SK-N-SH (cell line): ENCODE measurements around the gene VCAN. TPM values are rescaled to one million over a fixed set of nuclear protein-coding genes. Genes with fewer than 3 reads are reported as not detected.

Experiments
- CTCF ChIA-PET: fragments of 300-600, 350-600 bp; formaldehyde crosslinking; extraction: SDS; loops from one replicate; lab custom pipeline; 2021; lab: Yijun Ruan, JAX
- POLR2A ChIA-PET: fragments of 350-600 bp; sonication (Branson Sonifier 250); formaldehyde crosslinking; extraction: SDS; loops from one replicate; lab custom pipeline; 2020; ENCODE audit warnings: antibody characterized with exemption, inconsistent platforms; lab: Yijun Ruan, JAX
- DNase-seq: peaks from one replicate; pipeline ENCODE4 v3.0.0; 2012
- H2AFZ ChIP-seq: fragments of 200-600 bp; sonication (generic); 2 replicates; pipeline ENCODE4 v1.8.1; 2016; ENCODE audit warnings: antibody characterized with exemption, mild to moderate bottlenecking, low read depth
- H3F3A ChIP-seq: fragments of 200-600 bp; sonication (generic); replicated peaks from 2 replicates; pipeline ENCODE3; 2016; ENCODE audit warnings: antibody characterized with exemption, mild to moderate bottlenecking; ENCODE audit not compliant: insufficient read depth
- H3K27ac ChIP-seq, 2 experiments: fragments of 200-500 bp in 1 of 2; fragments of 200-600 bp in 1 of 2; sonication (Bioruptor generic) in 1 of 2; sonication (generic), shearing (Covaris generic) in 1 of 2; 2 replicates each; pipeline versions ENCODE4 v1.5.1 to v1.6.1; 2014 to 2016; ENCODE audit warnings: low read depth in 2 of 2, inconsistent platforms in 1 of 2, low read length in 1 of 2, mild to moderate bottlenecking in 1 of 2, mixed read lengths in 1 of 2
- H3K27me3 ChIP-seq: fragments of 200-600 bp; sonication (generic), shearing (Covaris generic); 2 replicates; pipeline ENCODE4 v1.6.1; 2016; ENCODE audit warnings: mixed run types; ENCODE audit not compliant: insufficient read depth
- H3K36me3 ChIP-seq, 2 experiments: fragments of 200-500 bp in 1 of 2; fragments of 200-600 bp in 1 of 2; sonication (Bioruptor generic) in 1 of 2; sonication (generic) in 1 of 2; replicated peaks in 1 of 2; 2 replicates each; pipeline versions ENCODE3 to v1.5.1; 2014 to 2016; ENCODE audit warnings: low read length in 1 of 2, mild to moderate bottlenecking in 1 of 2; ENCODE audit not compliant: insufficient read depth in 2 of 2, control insufficient read depth in 1 of 2
- H3K4me1 ChIP-seq, 2 experiments: fragments of 200-500 bp in 1 of 2; fragments of 200-600 bp in 1 of 2; sonication (Bioruptor generic) in 1 of 2; sonication (generic), shearing (Covaris generic) in 1 of 2; 2 replicates each; pipeline versions ENCODE4 v1.5.1 to v1.6.1; 2014 to 2016; ENCODE audit warnings: low read depth in 1 of 2, low read length in 1 of 2, mixed run types in 1 of 2; ENCODE audit not compliant: insufficient read depth in 2 of 2, control insufficient read depth in 1 of 2
- H3K4me2 ChIP-seq: fragments of 200-600 bp; sonication (generic), shearing (Covaris generic); 2 replicates; pipeline ENCODE4 v1.6.1; 2017; ENCODE audit warnings: mixed run types
- H3K4me3 ChIP-seq, 2 experiments: fragments of 200-500 bp in 1 of 2; fragments of 200-600 bp in 1 of 2; sonication (Bioruptor generic) in 1 of 2; sonication (generic), shearing (Covaris generic) in 1 of 2; 2 replicates each; pipeline versions ENCODE4 v1.5.1 to v1.8.1; 2014 to 2016; ENCODE audit warnings: low read depth in 2 of 2, inconsistent platforms in 1 of 2, low read length in 1 of 2, mild to moderate bottlenecking in 1 of 2, mixed read lengths in 1 of 2, moderate library complexity in 1 of 2
- H3K79me2 ChIP-seq: fragments of 200-600 bp; sonication (generic); 2 replicates; pipeline ENCODE4 v1.8.1; 2017; ENCODE audit warnings: mild to moderate bottlenecking; ENCODE audit not compliant: insufficient read depth
- H3K9ac ChIP-seq: fragments of 200-600 bp; sonication (generic); 2 replicates; pipeline ENCODE4 v1.6.1; 2017; ENCODE audit warnings: mixed run types
- H3K9me2 ChIP-seq: fragments of 200-600 bp; sonication (generic); 2 replicates; pipeline ENCODE4 v1.6.1; 2017; ENCODE audit warnings: mixed run types
- H3K9me3 ChIP-seq: fragments of 200-600 bp; sonication (generic); 2 replicates; pipeline ENCODE4 v1.6.1; 2017; ENCODE audit warnings: mixed run types, mild to moderate bottlenecking, moderate library complexity
- H4K20me1 ChIP-seq: fragments of 200-600 bp; sonication (generic); 2 replicates; pipeline ENCODE4 v1.6.1; 2017; ENCODE audit warnings: mild to moderate bottlenecking, mixed run types; ENCODE audit not compliant: insufficient read depth
- ELF1 ChIP-seq: IDR thresholded peaks from 2 replicates; pipeline ENCODE4 v1.4.0; 2012
- EP300 ChIP-seq, 2 experiments: IDR thresholded peaks; 2 replicates each; pipeline versions ENCODE4 v1.4.0 to v1.6.1; 2012; ENCODE audit warnings: borderline replicate concordance in 1 of 2, low read depth in 1 of 2, low read length in 1 of 2
- EZH2phosphoT487 ChIP-seq: fragments of 200-600 bp; sonication (generic); IDR thresholded peaks from 2 replicates; pipeline ENCODE4 v1.6.1; 2017; ENCODE audit warnings: low read depth, mixed run types, mild to moderate bottlenecking, antibody characterized with exemption, moderate library complexity, borderline replicate concordance
- FOSL2 ChIP-seq: IDR thresholded peaks from 2 replicates; pipeline ENCODE4 v1.4.0; 2012; ENCODE audit warnings: low read depth, mild to moderate bottlenecking, moderate library complexity, borderline replicate concordance
- FOXM1 ChIP-seq: IDR thresholded peaks from 2 replicates; pipeline ENCODE4 v1.4.0; 2012; ENCODE audit warnings: low read depth, mild to moderate bottlenecking
- JUND ChIP-seq: IDR thresholded peaks from 2 replicates; pipeline ENCODE4 v1.4.0; 2012
- MAX ChIP-seq: IDR thresholded peaks from 2 replicates; pipeline ENCODE4 v1.4.0; 2012; ENCODE audit warnings: low read depth
- NFIC ChIP-seq: IDR thresholded peaks from 2 replicates; pipeline ENCODE4 v1.4.0; 2012; ENCODE audit warnings: borderline replicate concordance
- RAD21 ChIP-seq: IDR thresholded peaks from 2 replicates; pipeline ENCODE4 v1.6.1; 2012; ENCODE audit warnings: mild to moderate bottlenecking, low read length
- RCOR1 ChIP-seq: fragments of 150-350 bp; IDR thresholded peaks from 2 replicates; pipeline ENCODE4 v1.6.1; 2017; ENCODE audit warnings: antibody characterized with exemption, low read length
- REST ChIP-seq: IDR thresholded peaks from 2 replicates; pipeline ENCODE4 v1.6.1; 2012; ENCODE audit warnings: mild to moderate bottlenecking, low read depth, low read length, moderate library complexity
- RXRA ChIP-seq: IDR thresholded peaks from 2 replicates; pipeline ENCODE4 v1.4.0; 2012; ENCODE audit warnings: low read depth, mild to moderate bottlenecking, borderline replicate concordance
- SIN3A ChIP-seq: IDR thresholded peaks from 2 replicates; pipeline ENCODE4 v1.6.1; 2012; ENCODE audit warnings: low read depth, mild to moderate bottlenecking, low read length, moderate library complexity, borderline replicate concordance
- TAF1 ChIP-seq: IDR thresholded peaks from 2 replicates; pipeline ENCODE4 v1.6.1; 2012; ENCODE audit warnings: low read depth, mild to moderate bottlenecking, low read length, moderate library complexity, borderline replicate concordance
- TCF12 ChIP-seq: IDR thresholded peaks from 2 replicates; pipeline ENCODE4 v1.4.0; 2012
- TEAD4 ChIP-seq: IDR thresholded peaks from 2 replicates; pipeline ENCODE4 v1.4.0; 2012; ENCODE audit warnings: mild to moderate bottlenecking, borderline replicate concordance; ENCODE audit not compliant: insufficient read depth
- USF1 ChIP-seq: IDR thresholded peaks from 2 replicates; pipeline ENCODE4 v1.4.0; 2012; ENCODE audit warnings: low read depth, borderline replicate concordance
- USF2 ChIP-seq: fragments of 150-350 bp; IDR thresholded peaks from 2 replicates; pipeline ENCODE4 v1.6.1; 2017; ENCODE audit warnings: antibody characterized with exemption, low read length, low read depth, borderline replicate concordance
- ZBTB33 ChIP-seq: IDR thresholded peaks from 2 replicates; pipeline ENCODE4 v1.4.0; 2012; ENCODE audit warnings: low read depth, borderline replicate concordance
- WGBS: methylation state at CpG from one replicate; pipeline ENCODE4 v1.1.6; 2017; ENCODE audit warnings: low lambda C conversion rate; 5-methylcytosine and 5-hydroxymethylcytosine counted together
- polyA plus RNA-seq, 3 experiments: library from polyadenylated mRNA; depleted of rRNA; stranded (reverse); fragments of >200 nt; gene quantifications; 2 replicates each; pipeline ENCODE4 v1.2.3, GENCODE V29; 2012

VCAN gene
- polyA plus RNA-seq, 1 of the 3 experiments (the other 2 are of a cell fraction): 142 TPM

DNA sequence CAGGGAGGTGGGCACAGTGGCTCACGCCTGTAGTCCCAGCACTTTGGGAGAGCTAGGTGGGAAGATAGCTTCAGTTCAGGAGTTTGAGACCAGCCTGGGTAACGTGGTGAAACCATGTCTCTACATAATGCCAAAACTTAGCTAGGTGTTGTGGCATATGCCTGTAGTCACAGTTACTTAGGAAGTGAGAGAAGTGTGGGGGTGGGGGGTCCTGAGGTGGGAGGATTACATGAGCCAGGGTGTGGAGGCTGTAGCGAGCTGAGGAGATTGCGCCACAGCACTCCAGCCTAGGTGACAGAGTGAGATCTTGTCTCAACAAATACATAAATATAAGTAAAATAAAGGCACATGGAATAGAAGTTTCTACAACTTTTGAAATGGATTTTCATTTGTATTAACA is 23.1 kb downstream of the VCAN start:
- Histone ChIP-seq H3K79me2 (peaks cover 96% of the 10 kb centered on the region), H3K4me1 (no peaks in the 10 kb centered on the region), H3K9ac (no peak overlapping the region), H3K9me3 (no peaks in the 10 kb centered on the region), H3K4me3 (no peak overlapping the region), H3K4me2 (no peak overlapping the region), H3K27ac (no peak overlapping the region), H3F3A (peaks cover 13% of the 10 kb centered on the region), H2AFZ (no peak overlapping the region), H3K9me2 (no peaks in the 10 kb centered on the region), H3K36me3 (peaks cover 94 to 98% of the 10 kb centered on the region in 2 experiments), H4K20me1 (peaks cover 20% of the 10 kb centered on the region), H3K27me3 (no peaks in the 10 kb centered on the region)
- 96% methylated on average over 4 of the region's 4 CpGs for WGBS
- POLR2A ChIA-PET: no interaction called here
- TF ChIP-seq TAF1: no peak
- no peak for TF ChIP-seq ELF1
- TF ChIP-seq USF2: no peak
- no peak for TF ChIP-seq TEAD4
- TF ChIP-seq EP300 (IDR thresholded peaks at IDR 0.05; ENCODE audit: borderline replicate concordance in 1 of 2, low read depth in 1 of 2, low read length in 1 of 2): no peak
- TF ChIP-seq EZH2phosphoT487: no peak
- TF ChIP-seq RCOR1: no peak
- TF ChIP-seq FOSL2: no peak
- no peak for TF ChIP-seq FOXM1
- TF ChIP-seq SIN3A: no peak
- no peak for TF ChIP-seq MAX
- no peak for TF ChIP-seq TCF12
- CTCF ChIA-PET: interaction anchor here (0.9 to 1.3 kb wide), 2 partner anchors 13 to 21 kb away, joined by 4 read pairs; no protein-coding TSS in a partner anchor
- DNase-seq: no peak

DNA sequence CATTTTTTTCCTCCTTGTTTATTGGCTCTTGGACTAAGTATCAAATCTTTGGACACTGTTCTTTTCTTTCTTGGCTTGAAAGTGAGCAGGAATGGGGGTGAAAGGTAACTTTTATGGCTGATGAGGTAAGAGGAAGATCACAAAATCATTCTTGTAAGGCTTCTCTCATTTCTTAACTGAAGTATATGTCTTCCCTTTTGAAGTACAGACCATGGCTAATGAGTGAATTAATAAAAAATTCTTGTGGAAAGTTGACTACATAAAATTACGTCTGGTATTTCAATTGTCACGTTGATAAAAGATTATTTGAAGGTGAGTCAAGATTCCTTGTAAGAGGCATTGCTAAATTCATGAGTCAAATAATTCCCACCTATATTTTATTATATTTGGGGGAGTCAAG is 25.1 kb downstream of the VCAN start:
- no peak overlapping the region for H3K4me3 ChIP-seq
- ChIA-PET CTCF (no interaction called here), POLR2A (no interaction called here)
- H3K9ac ChIP-seq: no peak overlapping the region
- H3K4me1 ChIP-seq: no peaks in the 10 kb centered on the region
- H3K79me2 ChIP-seq: peaks cover 96% of the 10 kb centered on the region
- 83% methylated on average over 2 of the region's 2 CpGs for WGBS
- DNase-seq: no peak
- H3K9me2 ChIP-seq: no peaks in the 10 kb centered on the region
- peaks cover 13% of the 10 kb centered on the region for H4K20me1 ChIP-seq
- no peak overlapping the region for H2AFZ ChIP-seq
- no peak overlapping the region for H3K4me2 ChIP-seq
- no peak overlapping the region for H3K27ac ChIP-seq
- H3K36me3 ChIP-seq: peaks cover 92 to 98% of the 10 kb centered on the region in 2 experiments
- H3K27me3 ChIP-seq: no peaks in the 10 kb centered on the region
- H3F3A ChIP-seq: peaks cover 19% of the 10 kb centered on the region
- no peaks in the 10 kb centered on the region for H3K9me3 ChIP-seq
- TF ChIP-seq TEAD4: no peak
- TF ChIP-seq RXRA: no peak
- TF ChIP-seq RAD21: no peak
- TF ChIP-seq ELF1: no peak
- TF ChIP-seq NFIC: no peak
- TF ChIP-seq ZBTB33: no peak
- no peak for TF ChIP-seq USF1
- TF ChIP-seq FOSL2: no peak
- no peak for TF ChIP-seq JUND
- no peak for TF ChIP-seq RCOR1
- no peak for TF ChIP-seq REST
- no peak for TF ChIP-seq MAX
